ENCODE results near the gene TRPV5.

TRPV5 gene

GRCh38 chr7:142886866-142887265 lies 46.7 kb downstream of the TRPV5 start:
- Histone ChIP-seq H3K4me1 (ENCODE audit: control insufficient read depth, low read length) (no peaks in the 10 kb centered on the region), H3K9me3 (ENCODE audit: control insufficient read depth, insufficient read depth, low read length) (no peaks in the 10 kb centered on the region), H3K27ac (ENCODE audit: low read depth, low read length) (no peak overlapping the region), H3F3A (ENCODE audit: control insufficient read depth, insufficient read depth) (no peaks in the 10 kb centered on the region), H4K20me1 (ENCODE audit: control insufficient read depth, insufficient read depth, low read depth, low read length) (no peaks in the 10 kb centered on the region; the same call in 1 of the 2 replicates), H3K4me3 (ENCODE audit: low read length) (no peak overlapping the region), H3K36me3 (ENCODE audit: control insufficient read depth, low read length) (no peaks in the 10 kb centered on the region), H3K27me3 (ENCODE audit: control insufficient read depth, low read length) (peaks cover 10% of the 10 kb centered on the region; the same call in 1 of the 2 replicates), H3K4me2 (ENCODE audit: low read length) (no peak overlapping the region), H3K9me2 (replicated peaks; ENCODE audit: control insufficient read depth, low read length) (no peaks in the 10 kb centered on the region), H3K79me2 (ENCODE audit: control insufficient read depth, low read length) (no peaks in the 10 kb centered on the region)
- no peak for TF ChIP-seq CTCF (IDR thresholded peaks at IDR 0.05; ENCODE audit: low read depth, low read length, poor library complexity, severe bottlenecking)
- no peak for TF ChIP-seq EZH2phosphoT487 (IDR thresholded peaks at IDR 0.05; ENCODE audit: borderline replicate concordance, low read length)

- Histone ChIP-seq H3K4me3 (ENCODE audit: low read length) (no peak within 1 kb of the TSS), H3K4me1 (ENCODE audit: control insufficient read depth, low read length) (no peaks in the 10 kb centered on the region), H3K27me3 (ENCODE audit: control insufficient read depth, low read length) (peaks cover 11% of the 10 kb centered on the region; the same call in 1 of the 2 replicates), H3K9me2 (replicated peaks; ENCODE audit: control insufficient read depth, low read length) (no peaks in the 10 kb centered on the region), H3K36me3 (ENCODE audit: control insufficient read depth, low read length) (no peaks in the 10 kb centered on the region), H4K20me1 (ENCODE audit: control insufficient read depth, insufficient read depth, low read depth, low read length) (no peaks in the 10 kb centered on the region; the same call in 1 of the 2 replicates), H3K79me2 (ENCODE audit: control insufficient read depth, low read length) (no peaks in the 10 kb centered on the region), H3K9me3 (ENCODE audit: control insufficient read depth, insufficient read depth, low read length) (no peaks in the 10 kb centered on the region), H3K4me2 (ENCODE audit: low read length) (no peak within 1 kb of the TSS), H3K27ac (ENCODE audit: low read depth, low read length) (no peak within 1 kb of the TSS), H3F3A (ENCODE audit: control insufficient read depth, insufficient read depth) (no peaks in the 10 kb centered on the region)
- TF ChIP-seq CTCF (IDR thresholded peaks at IDR 0.05; ENCODE audit: low read depth, low read length, poor library complexity, severe bottlenecking) (no peak), EZH2phosphoT487 (IDR thresholded peaks at IDR 0.05; ENCODE audit: borderline replicate concordance, low read length) (no peak)
These were observed 48.0 kb downstream of the TRPV5 start, which contains the start of gene TRPV6 for GRCh38 chr7:142885311-142886230. Gene TRPV6, minus strand, starts transcription at chr7:142885745.

- Histone ChIP-seq H3K36me3 (ENCODE audit: control insufficient read depth, low read length) (no peaks in the 10 kb centered on the region), H3K9me2 (replicated peaks; ENCODE audit: control insufficient read depth, low read length) (no peaks in the 10 kb centered on the region), H3K27me3 (ENCODE audit: control insufficient read depth, low read length) (peaks cover 24% of the 10 kb centered on the region), H3K27ac (ENCODE audit: low read depth, low read length) (no peak overlapping the region), H3F3A (ENCODE audit: control insufficient read depth, insufficient read depth) (no peaks in the 10 kb centered on the region), H3K4me1 (ENCODE audit: control insufficient read depth, low read length) (no peaks in the 10 kb centered on the region), H3K9me3 (ENCODE audit: control insufficient read depth, insufficient read depth, low read length) (no peaks in the 10 kb centered on the region), H3K4me3 (ENCODE audit: low read length) (no peak overlapping the region), H4K20me1 (ENCODE audit: control insufficient read depth, insufficient read depth, low read depth, low read length) (no peaks in the 10 kb centered on the region; the same call in 1 of the 2 replicates), H3K4me2 (ENCODE audit: low read length) (no peak overlapping the region), H3K79me2 (ENCODE audit: control insufficient read depth, low read length) (no peaks in the 10 kb centered on the region)
- TF ChIP-seq EZH2phosphoT487 (IDR thresholded peaks at IDR 0.05; ENCODE audit: borderline replicate concordance, low read length), result no peak
- no peak for TF ChIP-seq CTCF (IDR thresholded peaks at IDR 0.05; ENCODE audit: low read depth, low read length, poor library complexity, severe bottlenecking)
These were observed 49.3 kb downstream of the TRPV5 start for GRCh38 chr7:142884286-142884640.
